BE2C (cell line): ENCODE measurements around the gene ASIC5. TPM values are rescaled to one million over a fixed set of nuclear protein-coding genes. Genes with fewer than 3 reads are reported as not detected.

Source experiments
- DNase-seq: peaks from one replicate; pipeline ENCODE4 v3.0.0-alpha.2; 2020
- H3K27me3 ChIP-seq: fragments of 250-450 bp; sonication (Bioruptor Pico); 2 replicates; pipeline ENCODE4 v1.5.1; 2020; ENCODE audit warnings: mild to moderate bottlenecking
- H3K36me3 ChIP-seq: fragments of 250-450 bp; sonication (Bioruptor Pico); 2 replicates; pipeline ENCODE4 v1.5.1; 2020; ENCODE audit warnings: mild to moderate bottlenecking
- H3K4me1 ChIP-seq: fragments of 250-450 bp; sonication (Bioruptor Pico); 2 replicates; pipeline ENCODE4 v1.5.1; 2020
- H3K4me3 ChIP-seq: 2 replicates; pipeline ENCODE4 v1.5.1; 2011; ENCODE audit warnings: low read depth, low read length
- H3K9me3 ChIP-seq: fragments of 250-450 bp; sonication (Bioruptor Pico); 2 replicates; pipeline ENCODE4 v1.5.1; 2020
- CTCF ChIP-seq: IDR thresholded peaks from 2 replicates; pipeline ENCODE4 v1.5.1; 2012; ENCODE audit warnings: mild to moderate bottlenecking, low read depth, low read length
- polyA plus RNA-seq: library from polyadenylated mRNA; unstranded; fragments of >200 nt; gene quantifications from one replicate; pipeline ENCODE4 v1.2.1, GENCODE V29; 2012; ENCODE audit warnings: low read depth, missing spikeins; ENCODE audit not compliant: insufficient read length, insufficient read depth

The ASIC5 gene
- not detected for polyA plus RNA-seq

GRCh38 chr4:155866177-155866576, at the start of gene ASIC5:
Gene ASIC5, minus strand, starts transcription at chr4:155866277. Its CDS starts 51 bp downstream, at chr4:155866226.
- Histone ChIP-seq H3K4me3 (no peak within 1 kb of the TSS), H3K9me3 (no peaks in the 10 kb centered on the region), H3K36me3 (no peaks in the 10 kb centered on the region), H3K27me3 (no peaks in the 10 kb centered on the region), H3K4me1 (no peaks in the 10 kb centered on the region)
- no peak for DNase-seq
- TF ChIP-seq CTCF = no peak

- no peaks in the 10 kb centered on the region for H3K36me3 ChIP-seq
- no peak overlapping the region for H3K4me3 ChIP-seq
- peaks cover 4% of the 10 kb centered on the region; the same call in 1 of the 2 replicates for H3K27me3 ChIP-seq
- no peak for TF ChIP-seq CTCF
- no peaks in the 10 kb centered on the region for H3K4me1 ChIP-seq
- H3K9me3 ChIP-seq = no peaks in the 10 kb centered on the region
- no peak for DNase-seq
Observed at GRCh38 chr4:155914782-155915181, 48.7 kb upstream of the ASIC5 start.

- Histone ChIP-seq H3K9me3 (no peaks in the 10 kb centered on the region), H3K4me1 (no peaks in the 10 kb centered on the region), H3K4me3 (no peak overlapping the region), H3K27me3 (peaks cover 4% of the 10 kb centered on the region), H3K36me3 (no peaks in the 10 kb centered on the region)
- TF ChIP-seq CTCF = no peak
- no peak for DNase-seq
Observed at GRCh38 chr4:155911905-155912304, 45.8 kb upstream of the ASIC5 start.

- Histone ChIP-seq H3K36me3 (no peaks in the 10 kb centered on the region), H3K4me1 (no peaks in the 10 kb centered on the region), H3K27me3 (no peaks in the 10 kb centered on the region; the same call in 1 of the 2 replicates), H3K4me3 (no peak overlapping the region), H3K9me3 (no peaks in the 10 kb centered on the region)
- DNase-seq = no peak
- no peak for TF ChIP-seq CTCF
Observed at GRCh38 chr4:155909615-155910226, 43.6 kb upstream of the ASIC5 start.

- H3K36me3 ChIP-seq = no peaks in the 10 kb centered on the region
- H3K4me1 ChIP-seq = no peaks in the 10 kb centered on the region
- no peak for DNase-seq
- H3K4me3 ChIP-seq = no peak overlapping the region
- no peaks in the 10 kb centered on the region; the same call in 1 of the 2 replicates for H3K27me3 ChIP-seq
- H3K9me3 ChIP-seq = no peaks in the 10 kb centered on the region
- no peak for TF ChIP-seq CTCF
Observed at GRCh38 chr4:155908187-155909139, 42.4 kb upstream of the ASIC5 start.
